HG02588 (cell line): Measurements from ENCODE around the gene FAM161A.
A peak's percentile ranks its signal among the peaks of the same experiment; 100 is the strongest.
"Not testable (repeated sequence)": the region's sequence is repeated elsewhere in the genome, so short reads cannot be mapped to it uniquely, and the experiment has no call there.

Experiments
- ATAC-seq: cut with Tn5 transposase; IDR thresholded peaks from one replicate; pipeline ENCODE4 v1.9.1; 2021; ENCODE audit warnings: mild to moderate bottlenecking, moderate library complexity; ENCODE audit not compliant: unreplicated experiment

FAM161A gene

DNA sequence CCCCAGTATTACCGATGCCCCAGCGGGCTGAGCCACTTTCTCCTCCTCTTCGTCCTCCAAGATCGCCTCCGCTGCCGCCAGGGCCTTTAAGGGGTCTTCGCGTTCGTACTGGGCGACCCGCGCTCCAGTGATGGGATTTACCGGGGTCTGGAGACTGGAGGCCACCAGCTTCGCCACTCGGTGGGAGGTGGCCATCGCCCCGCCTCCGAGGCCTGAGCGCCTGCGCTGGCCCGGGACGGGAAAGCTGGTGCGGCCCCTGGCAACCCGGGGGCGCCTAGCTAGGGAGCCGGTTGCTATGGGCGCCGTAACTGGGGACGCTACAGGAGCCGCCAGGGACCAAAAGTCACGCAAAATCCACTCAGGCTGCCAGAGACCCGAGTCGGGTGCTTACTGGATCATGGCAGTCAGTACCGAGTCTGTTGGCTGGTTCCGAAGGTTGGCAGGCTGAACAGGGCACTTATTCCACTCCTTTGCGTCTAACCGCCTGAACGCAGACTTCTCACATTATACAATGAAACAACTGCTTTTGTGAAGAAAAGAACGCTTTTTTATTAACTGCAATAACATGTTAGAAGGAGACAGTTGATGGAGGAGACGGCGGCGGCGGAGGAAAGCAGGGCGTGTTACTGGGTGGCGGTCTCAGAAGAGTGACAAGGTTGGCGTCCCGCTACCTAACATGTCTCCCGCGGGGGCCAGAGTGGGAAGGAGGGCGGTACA lies at the start of gene FAM161A:
FAM161A (minus strand) TSS at position 214 of the 717 bp plus-strand sequence; CDS start at position 195, 19 bp downstream.
- peak; percentile 78 for ATAC-seq

GRCh38 chr2:61900281-61900680 lies 46.4 kb upstream of the FAM161A start:
- no peak for ATAC-seq

DNA sequence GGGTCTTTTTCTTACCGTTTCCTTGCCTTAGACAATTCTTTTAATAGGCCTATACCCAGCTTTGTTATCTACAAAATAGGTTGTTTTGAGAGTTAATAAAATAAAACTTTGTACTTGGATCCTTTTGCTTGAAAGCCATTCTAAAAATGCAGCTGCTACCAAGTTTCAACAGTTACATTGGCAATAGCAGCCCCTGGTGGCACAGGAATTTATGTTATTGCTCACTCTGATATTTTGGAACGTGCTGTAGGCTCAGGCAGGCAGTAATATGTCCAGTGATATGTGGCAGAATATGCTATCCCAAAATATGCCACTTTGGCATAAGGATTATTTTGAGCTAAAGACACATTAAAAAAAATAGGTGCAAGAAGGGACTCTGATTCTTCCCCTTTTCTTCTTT lies 45.0 kb upstream of the FAM161A start:
- ATAC-seq, result no peak

DNA sequence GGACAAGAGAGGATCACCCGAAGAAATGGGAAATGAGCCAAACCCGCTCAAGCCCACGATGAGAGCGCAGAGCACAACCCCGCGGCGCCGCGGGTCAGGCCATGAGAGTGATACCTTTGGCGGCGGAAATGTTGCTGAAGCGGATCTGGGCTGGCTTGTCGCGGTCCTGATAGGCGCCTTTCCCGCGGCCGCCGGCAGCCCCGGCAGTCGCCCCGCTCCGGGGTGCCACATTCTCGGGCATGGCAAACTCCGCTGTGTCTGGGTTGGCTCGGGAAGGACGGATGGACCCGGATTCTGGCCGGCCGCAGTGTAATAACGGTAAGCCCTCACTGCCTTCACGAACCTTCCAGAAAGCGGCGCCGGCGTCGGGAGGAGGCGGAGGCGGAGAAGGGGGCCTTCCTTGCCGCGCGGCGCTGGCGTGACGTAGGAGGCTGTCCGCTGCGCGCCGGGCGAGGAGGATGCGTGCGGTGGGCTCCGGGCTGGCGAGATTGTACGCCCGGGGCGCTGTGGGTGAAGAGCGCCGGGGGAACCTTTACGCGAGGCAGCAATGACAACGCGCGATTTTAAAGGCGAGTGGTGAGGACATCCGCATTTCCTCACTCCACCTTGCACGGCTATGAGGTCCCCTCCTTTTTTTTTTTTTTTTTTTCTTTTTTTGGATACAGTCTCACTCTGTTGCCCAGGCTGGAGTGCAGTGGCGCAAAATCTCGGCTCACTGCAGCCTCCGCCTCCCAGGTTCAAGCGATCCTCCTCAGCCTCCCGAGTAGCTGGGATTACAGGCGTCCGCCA lies 34.6 kb upstream of the FAM161A start, which contains the start of gene CCT4:
CCT4 (minus strand) TSS at position 390 of the 789 bp plus-strand sequence; CDS start at position 241, 149 bp downstream.
- peak; percentile 78 for ATAC-seq

- ATAC-seq, result no peak
Measured at GRCh38 chr2:61887717-61888266, 33.9 kb upstream of the FAM161A start.

DNA sequence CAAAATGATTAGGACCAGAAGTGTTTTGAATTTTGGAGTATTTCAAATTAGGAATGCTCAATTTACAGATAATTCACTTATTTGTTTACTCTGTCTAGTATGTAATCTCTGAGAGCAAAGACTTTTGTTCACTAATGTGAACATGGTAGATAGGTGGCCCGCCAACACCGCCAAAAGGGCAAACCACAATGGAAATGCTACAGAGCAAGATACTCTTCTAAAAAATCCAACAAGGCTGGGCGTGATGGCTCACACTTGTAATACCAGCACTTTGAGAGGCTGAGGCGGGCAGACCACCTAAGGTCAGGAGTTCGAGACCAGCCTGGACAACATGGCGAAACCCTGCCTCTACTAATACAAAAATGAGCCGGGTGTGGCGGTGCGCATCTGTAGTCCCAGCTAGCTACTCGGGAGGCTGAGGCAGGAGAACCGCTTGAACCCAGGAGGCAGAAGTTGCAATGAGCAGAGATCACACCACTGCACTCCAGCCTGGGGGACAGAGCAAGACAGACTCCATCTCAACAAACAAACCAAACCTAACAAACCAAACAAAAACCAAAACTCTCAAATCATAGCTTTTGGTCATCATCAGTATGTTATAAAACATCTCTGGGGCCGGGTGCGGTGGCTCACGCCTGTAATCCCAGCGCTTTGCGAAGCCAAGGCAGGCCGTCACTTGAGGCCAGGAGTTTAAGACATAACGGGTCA lies 32.2 kb upstream of the FAM161A start:
- no peak for ATAC-seq

DNA sequence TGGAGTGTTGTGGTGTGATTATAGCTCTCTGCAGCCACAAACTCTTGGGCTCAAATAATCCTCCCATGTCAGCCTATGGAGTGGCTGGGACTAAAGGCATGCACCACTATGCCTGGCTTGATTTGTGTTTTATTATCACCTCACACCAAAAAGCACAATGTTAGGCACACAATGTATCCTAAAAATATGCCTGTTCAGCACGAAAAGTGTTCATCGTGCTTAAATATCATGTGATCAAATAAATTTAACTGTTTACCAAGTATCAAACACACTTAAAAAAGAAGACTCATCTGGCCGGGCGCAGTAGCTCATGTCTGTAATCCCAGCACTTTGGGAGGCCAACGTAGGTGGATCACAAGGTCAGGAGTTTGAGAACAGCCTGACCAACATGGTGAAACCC lies 29.0 kb upstream of the FAM161A start:
- no peak for ATAC-seq

DNA sequence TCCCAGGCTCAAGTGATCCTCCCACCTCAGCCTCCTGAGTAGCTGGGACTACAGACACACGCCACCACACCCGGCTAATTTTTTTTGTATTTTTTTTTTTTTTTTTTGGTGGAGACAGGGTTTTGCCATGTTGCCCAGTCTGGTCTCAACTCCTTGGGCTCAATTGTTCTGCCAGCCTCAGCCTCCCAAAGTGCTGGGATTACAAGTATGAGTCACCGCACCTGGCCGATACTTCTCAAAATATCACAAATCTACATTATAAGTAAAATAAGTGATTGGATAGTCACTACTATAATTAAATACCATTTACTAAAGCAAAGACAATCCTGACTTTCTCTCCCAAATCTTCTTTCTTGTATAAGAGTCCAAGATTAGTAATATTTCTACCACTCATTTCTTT lies 25.5 kb upstream of the FAM161A start:
- ATAC-seq, result not testable (repeated sequence)

GRCh38 chr2:61878761-61879160 lies 24.9 kb upstream of the FAM161A start:
- no peak for ATAC-seq

DNA sequence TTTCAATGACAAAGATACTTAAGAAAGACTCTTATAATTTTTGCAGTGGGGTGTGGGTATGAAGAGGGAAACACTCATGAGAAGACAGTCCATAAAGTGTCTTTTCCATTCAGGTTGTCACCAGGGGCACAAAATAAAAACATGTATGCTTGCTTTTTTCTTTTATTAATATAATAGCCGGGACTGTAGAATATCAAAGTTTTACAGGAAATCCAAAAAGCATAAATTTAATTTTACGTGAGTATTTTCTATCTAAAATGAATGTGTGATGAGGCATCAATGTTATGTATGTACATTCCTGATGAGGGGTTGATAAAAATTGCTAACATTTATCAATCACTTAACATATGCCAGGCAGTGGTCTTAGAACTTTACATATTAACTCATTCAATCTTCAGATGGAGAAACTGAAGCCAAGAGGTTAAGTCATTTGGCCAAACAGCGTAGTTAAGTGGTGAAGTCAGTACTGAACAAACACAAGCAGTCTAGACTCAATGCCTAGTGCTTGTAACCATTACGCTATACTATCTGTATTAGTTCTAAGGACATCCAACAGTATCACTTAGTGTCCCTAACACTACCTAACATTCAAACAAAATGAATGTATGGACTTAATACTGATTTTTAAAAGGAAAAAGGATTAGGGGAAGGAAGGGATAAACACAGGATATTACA lies 23.8 kb upstream of the FAM161A start:
- no peak for ATAC-seq

DNA sequence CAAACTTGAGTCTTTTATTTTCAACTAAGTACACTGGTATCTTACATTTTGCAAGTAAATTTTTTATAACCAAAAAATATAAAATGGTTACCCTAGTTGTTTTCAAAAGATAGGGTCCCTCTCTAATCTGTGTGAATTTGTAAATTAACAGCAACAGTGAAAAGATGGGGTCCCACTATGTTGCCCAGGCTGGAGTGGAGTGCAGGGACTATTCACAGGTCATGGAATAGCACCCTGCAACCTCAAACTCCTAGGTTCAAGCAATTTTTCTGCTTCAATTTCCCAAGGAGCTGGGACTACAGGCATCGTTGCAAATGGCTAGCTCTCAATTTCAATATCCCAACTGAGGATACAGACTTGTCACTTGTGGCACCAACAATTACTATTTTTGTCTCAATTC lies 22.5 kb upstream of the FAM161A start:
- no peak for ATAC-seq

GRCh38 chr2:61866482-61867089 lies 12.7 kb upstream of the FAM161A start:
- ATAC-seq, result not testable (repeated sequence)

- no peak for ATAC-seq
Measured at GRCh38 chr2:61862085-61862484, 8.2 kb upstream of the FAM161A start.

DNA sequence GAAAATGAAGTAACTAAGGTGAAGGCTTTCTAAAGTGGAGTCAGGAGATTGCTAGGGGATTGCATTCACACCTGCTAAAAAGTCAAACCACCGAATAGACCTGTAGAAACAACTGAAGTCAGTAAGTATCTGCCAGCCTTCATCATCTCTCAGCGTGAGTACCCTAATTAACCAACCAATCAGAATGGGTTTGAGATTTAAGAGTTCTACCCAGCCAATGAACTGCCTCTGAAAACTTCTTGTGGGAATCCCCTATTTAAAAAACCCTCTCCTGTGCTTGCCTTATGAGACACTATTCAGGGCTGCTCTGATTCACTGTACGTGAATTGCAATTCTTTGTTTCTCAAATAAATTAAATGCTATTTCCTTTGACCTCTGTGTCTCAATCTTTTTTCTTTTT lies 3.4 kb upstream of the FAM161A start:
- ATAC-seq, result no peak

DNA sequence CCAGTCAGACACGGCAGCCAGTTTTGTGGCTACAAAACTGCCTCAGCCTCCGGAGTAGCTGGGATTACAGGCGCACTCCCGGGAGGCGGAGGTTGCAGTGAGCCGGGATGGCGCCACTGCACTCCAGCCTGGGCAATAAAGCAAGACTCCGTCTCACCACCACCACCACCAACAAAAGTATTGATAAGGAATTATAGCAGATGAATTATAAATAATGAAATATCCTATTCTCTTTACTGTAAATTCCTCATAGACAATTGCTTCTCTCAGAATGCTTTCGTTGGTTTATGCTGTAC lies 1.4 kb upstream of the FAM161A start:
- ATAC-seq, result no peak

DNA sequence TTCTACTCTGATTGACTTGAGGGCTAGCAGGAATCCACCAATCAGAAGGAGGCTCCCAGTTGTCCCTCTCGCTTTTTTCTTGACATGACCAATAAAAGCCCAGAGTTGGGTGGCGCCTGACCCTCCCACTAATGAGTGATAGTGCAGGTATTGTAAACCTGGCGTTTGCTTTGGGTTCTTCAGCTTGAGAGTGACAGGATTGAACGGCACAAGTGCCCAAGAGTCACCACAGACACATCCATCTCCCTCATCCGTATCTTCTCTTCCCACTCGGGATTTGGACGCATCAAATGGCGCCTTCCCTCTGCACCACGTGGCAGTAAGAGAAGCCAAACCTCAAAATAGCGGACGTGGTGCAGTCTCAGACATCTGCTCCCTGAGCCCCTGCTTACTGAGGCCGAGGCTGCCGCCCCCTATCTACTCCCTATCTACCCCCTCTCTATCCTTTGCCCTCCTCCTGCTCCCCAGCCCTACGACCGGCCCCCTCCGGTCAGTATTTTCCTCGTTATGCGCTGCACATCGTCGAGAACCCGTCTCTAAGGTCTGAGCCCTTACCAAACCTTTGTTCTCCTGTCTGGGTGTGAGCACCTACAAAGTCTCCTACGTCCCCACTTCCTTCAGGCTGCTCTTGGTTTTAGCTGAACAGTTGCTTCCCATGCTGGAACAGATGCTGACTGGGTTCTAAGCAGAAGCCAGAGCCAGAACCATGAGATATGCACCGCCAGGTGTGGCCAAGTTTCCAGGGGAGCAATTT lies 881 bp upstream of the FAM161A start:
- ATAC-seq, result peak; percentile 85

DNA sequence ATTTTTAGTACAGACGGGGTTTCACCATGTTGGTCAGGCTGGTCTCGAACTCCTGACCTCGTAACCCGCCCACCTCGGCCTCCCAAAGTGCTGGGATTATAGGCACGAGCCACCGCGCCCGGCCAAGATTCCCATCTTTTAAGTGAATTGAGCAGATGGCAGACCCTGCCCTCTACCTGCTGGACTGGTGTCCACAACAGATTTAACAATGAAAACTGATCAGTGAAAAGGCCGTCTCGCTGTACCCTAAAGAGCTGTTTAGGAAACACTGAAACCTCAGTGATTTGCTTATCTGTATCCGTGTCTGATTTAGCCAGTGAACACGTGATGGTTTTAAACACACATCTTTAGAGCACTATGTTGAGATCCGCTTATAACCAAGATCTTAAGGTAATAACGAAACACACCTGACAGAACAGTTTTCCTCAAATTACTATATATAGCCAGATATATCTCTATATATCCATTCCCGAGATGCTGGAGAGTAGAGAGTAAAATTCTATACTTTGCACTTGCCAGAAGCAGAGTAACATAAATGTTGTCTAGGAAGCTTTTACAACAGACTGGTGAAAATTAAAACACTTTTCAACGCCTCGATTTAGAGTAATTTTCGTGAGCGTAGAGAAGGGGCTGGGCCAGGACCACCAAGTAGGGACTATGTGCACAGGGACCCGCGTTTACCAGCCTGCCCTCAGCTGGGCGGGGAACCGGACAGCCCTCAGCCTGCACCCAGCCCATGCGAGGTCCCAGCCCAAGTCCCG lies 594 bp downstream of the FAM161A start:
- ATAC-seq, result peak; percentile 67

DNA sequence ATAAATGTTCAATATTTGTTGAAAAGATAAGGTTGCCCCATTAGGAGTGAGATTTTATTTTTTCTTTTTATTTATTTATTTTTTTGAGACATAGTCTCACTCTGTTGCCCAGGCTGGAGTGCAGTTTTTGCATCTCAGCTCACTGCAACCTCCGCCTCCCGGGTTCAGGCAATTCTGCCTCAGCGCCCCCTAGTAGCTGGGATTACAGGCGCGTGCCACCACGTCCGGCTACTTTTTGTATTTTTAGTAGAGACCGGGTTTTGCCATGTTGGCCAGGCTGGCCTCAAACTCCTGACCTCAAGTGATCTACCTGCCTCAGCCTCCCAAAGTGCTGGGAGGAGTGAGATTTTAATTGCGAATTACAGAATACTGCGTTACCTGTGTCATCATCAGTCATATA lies 2.6 kb downstream of the FAM161A start:
- ATAC-seq, result not testable (repeated sequence)

- no peak for ATAC-seq
Measured at GRCh38 chr2:61845320-61845719, 8.5 kb downstream of the FAM161A start.
